NT2/D1 (cell line): Measurements from ENCODE around the gene AMBP.

Experiments used
- SUZ12 ChIP-seq: IDR thresholded peaks from 2 replicates; pipeline ENCODE4 v1.6.1; 2011; ENCODE audit not compliant: insufficient read length, insufficient read depth; ENCODE audit errors: extremely low read depth
- YY1 ChIP-seq: IDR thresholded peaks from 2 replicates; pipeline ENCODE4 v1.6.1; 2011; ENCODE audit not compliant: insufficient read length, insufficient read depth

DNA sequence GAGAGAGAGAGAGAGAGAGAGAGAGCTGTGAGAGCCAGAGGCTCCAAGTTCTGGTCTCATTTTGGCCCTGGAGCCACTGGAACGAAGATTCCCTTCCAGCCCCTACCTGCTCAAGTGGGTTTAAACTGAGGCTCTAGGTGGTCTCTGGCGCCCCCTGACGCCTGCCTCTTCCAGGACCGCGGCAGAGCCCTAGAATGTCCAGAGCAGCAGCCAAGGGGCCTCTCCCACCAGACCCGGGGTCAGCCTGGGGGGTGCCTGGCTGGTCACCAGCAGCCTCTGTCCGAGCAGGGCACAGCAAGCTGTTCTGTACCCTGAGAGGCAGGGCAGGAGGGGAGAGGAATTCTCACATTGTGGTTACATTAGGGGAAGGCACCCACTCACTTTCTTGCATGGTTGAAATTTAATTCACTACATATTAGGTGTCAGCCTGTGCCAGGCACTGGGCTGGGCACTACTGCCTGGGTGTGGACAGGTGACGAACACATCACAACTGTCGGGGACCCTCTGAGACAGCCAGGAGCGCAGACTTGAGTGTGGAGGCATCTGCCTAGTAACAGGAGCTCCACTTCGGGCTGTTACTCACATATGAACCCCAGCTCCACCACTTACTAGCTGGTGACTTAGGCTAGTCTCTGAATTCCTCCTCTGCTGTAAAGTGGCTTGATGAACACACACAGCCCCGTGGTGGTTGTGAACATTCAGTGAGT lies 44.5 kb downstream of the AMBP start:
- no peak for TF ChIP-seq YY1
- TF ChIP-seq SUZ12 = no peak
